Measurements from ENCODE around the gene PSPN. TPM values are rescaled to one million over a fixed set of nuclear protein-coding genes. Genes with fewer than 3 reads are reported as not detected.

PSPN gene
- total RNA-seq, 1 experiment from 2014 or later, result 1.6 TPM

GRCh38 chr19:6406401-6406800 is 30.7 kb upstream of the PSPN start:
- Histone ChIP-seq H3K9me3 (ENCODE audit: control insufficient read depth, insufficient read depth, low read depth, low read length) (no peaks in the 10 kb centered on the region), H3K27me3 (ENCODE audit: control insufficient read depth, insufficient read depth, low read length) (no peaks in the 10 kb centered on the region), H3K4me3 (ENCODE audit: low read depth in 2 of 2, low read length in 2 of 2) (no peak overlapping the region), H3K4me1 (ENCODE audit: control insufficient read depth, insufficient read depth, low read length) (no peaks in the 10 kb centered on the region), H3K27ac (ENCODE audit: low read length) (no peak overlapping the region), H3K36me3 (ENCODE audit: control insufficient read depth, insufficient read depth, low read length) (no peaks in the 10 kb centered on the region)
- ChIA-PET POLR2A (interaction anchor here (0.6 kb wide), 1 partner anchor 25 kb away, joined by 5 read pairs; no protein-coding TSS in a partner anchor), CTCF (no interaction called here)
- intact Hi-C loops (cut with micrococcal nuclease; ENCODE audit: unreplicated experiment), result no loop called here
- in situ Hi-C loops (cut with HindIII; ENCODE audit: low pct_unique_long_range_greater_than_20kb, low sequenced_read_pairs), result no loop called here
- BruUV-seq (replicated peaks), result no TSS peak
- DNase-seq (ENCODE audit: low read depth, low spot score) (no peak), ATAC-seq (no peak)
- TF ChIP-seq POLR2AphosphoS5 (IDR thresholded peaks at IDR 0.05; ENCODE audit: low read depth, low read length) (no peak), TCF7L2 (IDR thresholded peaks at IDR 0.05; ENCODE audit: low read depth, low read length) (no peak), CTCF (IDR thresholded peaks at IDR 0.05) (no peak), SIN3A (IDR thresholded peaks at IDR 0.05; ENCODE audit: borderline replicate concordance, insufficient read depth, low read depth, low read length) (no peak), REST (IDR thresholded peaks at IDR 0.05; ENCODE audit: insufficient read depth in 1 of 2, low read depth in 2 of 2, low read length in 1 of 2) (no peak)

GRCh38 chr19:6402837-6403608 is 27.3 kb upstream of the PSPN start:
- Histone ChIP-seq H3K9me3 (ENCODE audit: control insufficient read depth, insufficient read depth, low read depth, low read length) (no peaks in the 10 kb centered on the region), H3K4me3 (ENCODE audit: low read depth in 2 of 2, low read length in 2 of 2) (no peak overlapping the region), H3K27ac (ENCODE audit: low read length) (no peak overlapping the region), H3K4me1 (ENCODE audit: control insufficient read depth, insufficient read depth, low read length) (no peaks in the 10 kb centered on the region), H3K36me3 (ENCODE audit: control insufficient read depth, insufficient read depth, low read length) (no peaks in the 10 kb centered on the region), H3K27me3 (ENCODE audit: control insufficient read depth, insufficient read depth, low read length) (no peaks in the 10 kb centered on the region)
- intact Hi-C loops (cut with micrococcal nuclease; ENCODE audit: unreplicated experiment), result no loop called here
- ChIA-PET CTCF (no interaction called here), POLR2A (no interaction called here)
- no peak for TF ChIP-seq SIN3A (IDR thresholded peaks at IDR 0.05; ENCODE audit: borderline replicate concordance, insufficient read depth, low read depth, low read length)
- TF ChIP-seq TCF7L2 (IDR thresholded peaks at IDR 0.05; ENCODE audit: low read depth, low read length), result no peak
- ATAC-seq (no peak), DNase-seq (ENCODE audit: low read depth, low spot score) (no peak)
- in situ Hi-C loops (cut with HindIII; ENCODE audit: low pct_unique_long_range_greater_than_20kb, low sequenced_read_pairs), result no loop called here
- BruUV-seq (replicated peaks), result no TSS peak

GRCh38 chr19:6402058-6402457 is 26.3 kb upstream of the PSPN start:
- Histone ChIP-seq H3K9me3 (ENCODE audit: control insufficient read depth, insufficient read depth, low read depth, low read length) (no peaks in the 10 kb centered on the region), H3K4me3 (ENCODE audit: low read depth in 2 of 2, low read length in 2 of 2) (no peak overlapping the region), H3K36me3 (ENCODE audit: control insufficient read depth, insufficient read depth, low read length) (no peaks in the 10 kb centered on the region), H3K27ac (ENCODE audit: low read length) (no peak overlapping the region), H3K4me1 (ENCODE audit: control insufficient read depth, insufficient read depth, low read length) (no peaks in the 10 kb centered on the region), H3K27me3 (ENCODE audit: control insufficient read depth, insufficient read depth, low read length) (no peaks in the 10 kb centered on the region)
- CTCF ChIA-PET, result no interaction called here
- ATAC-seq (no peak), DNase-seq (ENCODE audit: low read depth, low spot score) (no peak)
- in situ Hi-C loops (cut with HindIII; ENCODE audit: low pct_unique_long_range_greater_than_20kb, low sequenced_read_pairs), result no loop called here
- POLR2A ChIA-PET, result no interaction called here
- BruUV-seq (replicated peaks), result no TSS peak
- TF ChIP-seq REST (IDR thresholded peaks at IDR 0.05; ENCODE audit: insufficient read depth in 1 of 2, low read depth in 2 of 2, low read length in 1 of 2), result no peak
- no peak for TF ChIP-seq TCF7L2 (IDR thresholded peaks at IDR 0.05; ENCODE audit: low read depth, low read length)
- TF ChIP-seq POLR2AphosphoS5 (IDR thresholded peaks at IDR 0.05; ENCODE audit: low read depth, low read length), result no peak
- no peak for TF ChIP-seq SIN3A (IDR thresholded peaks at IDR 0.05; ENCODE audit: borderline replicate concordance, insufficient read depth, low read depth, low read length)
- no peak for TF ChIP-seq CTCF (IDR thresholded peaks at IDR 0.05)
- intact Hi-C loops (cut with micrococcal nuclease; ENCODE audit: unreplicated experiment), result no loop called here

Measured in Panc1 (cell line).